ENCODE measurements around the gene HSP90AB1.

GRCh38 chr6:44225579-44226325 is 21.1 kb upstream of the HSP90AB1 start:
- no peak for TF ChIP-seq CTCF (IDR thresholded peaks at IDR 0.05; ENCODE audit: insufficient read depth, low read depth, low read length)
- TF ChIP-seq EZH2 (IDR thresholded peaks at IDR 0.05; ENCODE audit: insufficient read depth, low read length): no peak

All from astrocyte (in vitro differentiated cells and primary cell).